ENCODE measurements around the gene TMEM143. TPM values are rescaled to one million over a fixed set of nuclear protein-coding genes. Genes with fewer than 3 reads are reported as not detected.

The TMEM143 gene
- total and polyA plus RNA-seq, 2 donors (not counting 3 experiments of a cell fraction or from before 2014, with no cell fraction given) = 5.4 to 7.3 TPM

DNA sequence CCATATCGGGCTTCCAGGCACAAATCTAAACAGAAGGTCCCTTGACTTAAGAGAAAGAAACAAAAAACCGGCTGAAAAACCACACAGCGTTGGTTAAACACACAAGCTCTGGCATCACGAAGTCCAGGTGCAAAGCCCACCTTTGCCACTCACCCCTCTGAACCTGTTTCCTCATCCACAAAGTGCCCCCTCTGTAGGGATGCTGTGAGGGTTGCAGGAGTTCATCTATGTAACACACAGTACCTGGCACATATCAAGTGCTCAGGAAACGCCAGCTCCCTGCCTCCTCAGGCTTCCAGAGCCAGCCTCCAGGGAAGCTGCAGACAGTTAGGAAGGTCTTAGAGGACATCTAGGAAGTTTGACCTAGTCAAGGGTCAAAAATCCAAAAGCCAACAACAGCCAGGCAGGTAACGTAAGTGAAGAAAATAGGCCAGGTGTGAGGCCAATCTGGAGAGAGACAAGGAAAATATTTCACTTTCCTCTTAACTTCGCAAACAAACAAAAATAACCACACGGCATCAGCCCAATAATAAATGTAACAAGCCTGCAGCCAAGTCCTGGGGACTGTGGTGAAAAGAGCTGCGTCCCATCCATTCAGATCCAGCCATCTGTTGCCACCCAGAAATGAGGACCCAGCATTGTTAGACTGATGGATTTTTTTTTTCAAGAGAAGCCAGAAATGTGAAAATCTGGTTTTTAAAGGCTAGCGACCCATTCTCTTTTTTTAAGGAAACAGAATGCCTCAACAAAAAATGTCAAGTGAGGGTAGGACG lies 17.6 kb upstream of the TMEM143 start:
- Histone ChIP-seq H2AFZ (ENCODE audit: low read depth, low read length) (no peak overlapping the region), H3K27ac (ENCODE audit: insufficient read depth, low read depth, low read length) (no peak overlapping the region), H3K4me2 (ENCODE audit: insufficient read depth, low read length) (no peak overlapping the region), H3K79me2 (ENCODE audit: control insufficient read depth, insufficient read depth, low read length) (no peaks in the 10 kb centered on the region), H3K9me3 (replicated peaks; ENCODE audit: control insufficient read depth, insufficient read depth, low read length) (no peaks in the 10 kb centered on the region), H3K9ac (replicated peaks; ENCODE audit: extremely low read depth, insufficient read depth, low read length) (no peak overlapping the region), H3K9me1 (replicated peaks; ENCODE audit: control insufficient read depth, extremely low read depth, insufficient read depth, low read length) (no peaks in the 10 kb centered on the region), H3K4me1 (ENCODE audit: control insufficient read depth, extremely low read depth, insufficient read depth, low read length) (no peaks in the 10 kb centered on the region), H3K4me3 (replicated peaks in 1 of 3; ENCODE audit: insufficient read depth in 1 of 3, low read depth in 1 of 3, low read length in 3 of 3) (no peak overlapping the region), H4K20me1 (replicated peaks; ENCODE audit: control insufficient read depth, extremely low read depth, insufficient read depth, low read length) (no peaks in the 10 kb centered on the region), H3K36me3 (ENCODE audit: control insufficient read depth in 2 of 2, extremely low read depth in 1 of 2, insufficient read depth in 2 of 2, low read length in 2 of 2) (peaks cover 22 to 31% of the 10 kb centered on the region in 2 experiments), H3K27me3 (ENCODE audit: control insufficient read depth in 2 of 2, insufficient read depth in 2 of 2, low read length in 2 of 2) (no peaks in the 10 kb centered on the region)
- TF ChIP-seq EZH2 (IDR thresholded peaks at IDR 0.05; ENCODE audit: borderline replicate concordance, low read depth, low read length, severe bottlenecking) = no peak
- no peak for TF ChIP-seq POLR2AphosphoS5 (IDR thresholded peaks at IDR 0.05; ENCODE audit: insufficient read depth, low read depth, low read length)
- no peak for TF ChIP-seq FOS (IDR thresholded peaks at IDR 0.05; ENCODE audit: borderline replicate concordance, insufficient read depth, low read length)
- TF ChIP-seq GATA2 (IDR thresholded peaks at IDR 0.05; ENCODE audit: insufficient read depth, insufficient read length, low read depth, low read length) = no peak
- no peak for TF ChIP-seq MYC (IDR thresholded peaks at IDR 0.05; ENCODE audit: low read depth, low read length)
- TF ChIP-seq JUN (IDR thresholded peaks at IDR 0.05; ENCODE audit: borderline replicate concordance, insufficient read depth, insufficient read length, low read depth) = no peak
- TF ChIP-seq, protein P1, sequence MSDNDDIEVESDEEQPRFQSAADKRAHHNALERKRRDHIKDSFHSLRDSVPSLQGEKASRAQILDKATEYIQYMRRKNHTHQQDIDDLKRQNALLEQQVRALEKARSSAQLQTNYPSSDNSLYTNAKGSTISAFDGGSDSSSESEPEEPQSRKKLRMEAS (IDR thresholded peaks at IDR 0.05; ENCODE audit: insufficient read depth, insufficient read length) = no peak
- TF ChIP-seq POLR2A (IDR thresholded peaks at IDR 0.05; ENCODE audit: low read depth, low read length) = no peak
- TF ChIP-seq, protein P2, sequence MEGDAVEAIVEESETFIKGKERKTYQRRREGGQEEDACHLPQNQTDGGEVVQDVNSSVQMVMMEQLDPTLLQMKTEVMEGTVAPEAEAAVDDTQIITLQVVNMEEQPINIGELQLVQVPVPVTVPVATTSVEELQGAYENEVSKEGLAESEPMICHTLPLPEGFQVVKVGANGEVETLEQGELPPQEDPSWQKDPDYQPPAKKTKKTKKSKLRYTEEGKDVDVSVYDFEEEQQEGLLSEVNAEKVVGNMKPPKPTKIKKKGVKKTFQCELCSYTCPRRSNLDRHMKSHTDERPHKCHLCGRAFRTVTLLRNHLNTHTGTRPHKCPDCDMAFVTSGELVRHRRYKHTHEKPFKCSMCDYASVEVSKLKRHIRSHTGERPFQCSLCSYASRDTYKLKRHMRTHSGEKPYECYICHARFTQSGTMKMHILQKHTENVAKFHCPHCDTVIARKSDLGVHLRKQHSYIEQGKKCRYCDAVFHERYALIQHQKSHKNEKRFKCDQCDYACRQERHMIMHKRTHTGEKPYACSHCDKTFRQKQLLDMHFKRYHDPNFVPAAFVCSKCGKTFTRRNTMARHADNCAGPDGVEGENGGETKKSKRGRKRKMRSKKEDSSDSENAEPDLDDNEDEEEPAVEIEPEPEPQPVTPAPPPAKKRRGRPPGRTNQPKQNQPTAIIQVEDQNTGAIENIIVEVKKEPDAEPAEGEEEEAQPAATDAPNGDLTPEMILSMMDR (IDR thresholded peaks at IDR 0.05; ENCODE audit: extremely low read depth in 1 of 2, insufficient read depth in 1 of 2, low read depth in 1 of 2, low read length in 2 of 2) = no peak
- FAIRE-seq (no peak), DNase-seq (ENCODE audit: low read depth, low spot score) (no peak)
- BruUV-seq (replicated peaks) = no TSS peak
- POLR2A ChIA-PET = no interaction called here
- intact Hi-C loops (cut with micrococcal nuclease) (no loop called here), dilution Hi-C loops (cut with MboI; ENCODE audit: extremely low pct_ligation_motif_present, low sequenced_read_pairs) (no loop called here)
- CTCF ChIA-PET = interaction anchor here (1.1 to 2.1 kb wide), 3 partner anchors 10 to 64 kb away, joined by 3 to 9 read pairs (median 3); partner anchors contain the start of gene KDELR1
